Activated naive CD4-positive, alpha-beta T cell treated with anti-CD3 and anti-CD28 coated beads, Interleukin-2, amount 50 U/mL, for 24 hours (primary cell): ENCODE data around the gene CUEDC1.

Experiments used
- H3K27ac Mint-ChIP-seq: one replicate; pipeline ENCODE4 v1.8.0; 2021; ENCODE audit warnings: mild to moderate bottlenecking, mixed read lengths
- H3K27me3 Mint-ChIP-seq: one replicate; pipeline ENCODE4 v1.8.0; 2021; ENCODE audit warnings: mixed read lengths
- H3K36me3 Mint-ChIP-seq: one replicate; pipeline ENCODE4 v1.8.0; 2021; ENCODE audit warnings: mixed read lengths
- H3K4me1 Mint-ChIP-seq: one replicate; pipeline ENCODE4 v1.8.0; 2021; ENCODE audit warnings: mixed read lengths
- H3K4me3 Mint-ChIP-seq: one replicate; pipeline ENCODE4 v1.8.0; 2021; ENCODE audit warnings: mild to moderate bottlenecking, mixed read lengths
- H3K9me3 Mint-ChIP-seq: one replicate; pipeline ENCODE4 v1.8.0; 2021; ENCODE audit warnings: mixed read lengths

CUEDC1 gene

GRCh38 chr17:57823469-57824401 lies 131.5 kb downstream of the CUEDC1 start:
- Mint-ChIP-seq H3K36me3 (no peaks in the 10 kb centered on the region), H3K9me3 (no peaks in the 10 kb centered on the region), H3K27me3 (no peaks in the 10 kb centered on the region), H3K4me1 (no peaks in the 10 kb centered on the region), H3K4me3 (no peak overlapping the region), H3K27ac (no peak overlapping the region)

- Mint-ChIP-seq H3K36me3 (no peaks in the 10 kb centered on the region), H3K27me3 (peaks cover 13% of the 10 kb centered on the region), H3K27ac (no peak overlapping the region), H3K4me3 (no peak overlapping the region), H3K9me3 (no peaks in the 10 kb centered on the region), H3K4me1 (no peaks in the 10 kb centered on the region)
Measured at GRCh38 chr17:57819867-57820266, 135.3 kb downstream of the CUEDC1 start.

GRCh38 chr17:57819285-57819684 lies 135.9 kb downstream of the CUEDC1 start:
- Mint-ChIP-seq H3K4me1 (no peaks in the 10 kb centered on the region), H3K27ac (no peak overlapping the region), H3K27me3 (peaks cover 13% of the 10 kb centered on the region), H3K4me3 (no peak overlapping the region), H3K9me3 (no peaks in the 10 kb centered on the region), H3K36me3 (no peaks in the 10 kb centered on the region)

- Mint-ChIP-seq H3K27ac (no peak overlapping the region), H3K27me3 (peaks cover 15% of the 10 kb centered on the region), H3K4me1 (no peaks in the 10 kb centered on the region), H3K36me3 (no peaks in the 10 kb centered on the region), H3K4me3 (no peak overlapping the region), H3K9me3 (no peaks in the 10 kb centered on the region)
Measured at GRCh38 chr17:57818066-57818465, 137.1 kb downstream of the CUEDC1 start.

- peaks cover 17% of the 10 kb centered on the region for H3K27me3 Mint-ChIP-seq
- no peaks in the 10 kb centered on the region for H3K36me3 Mint-ChIP-seq
- H3K9me3 Mint-ChIP-seq, result no peaks in the 10 kb centered on the region
- no peaks in the 10 kb centered on the region for H3K4me1 Mint-ChIP-seq
- no peak overlapping the region for H3K4me3 Mint-ChIP-seq
- no peak overlapping the region for H3K27ac Mint-ChIP-seq
Measured at GRCh38 chr17:57817299-57817698, 137.9 kb downstream of the CUEDC1 start.

GRCh38 chr17:57814421-57814820 lies 140.8 kb downstream of the CUEDC1 start:
- H3K9me3 Mint-ChIP-seq, result no peaks in the 10 kb centered on the region
- no peaks in the 10 kb centered on the region for H3K36me3 Mint-ChIP-seq
- H3K4me3 Mint-ChIP-seq, result no peak overlapping the region
- H3K27ac Mint-ChIP-seq, result no peak overlapping the region
- peaks cover 39% of the 10 kb centered on the region for H3K27me3 Mint-ChIP-seq
- H3K4me1 Mint-ChIP-seq, result peaks cover 13% of the 10 kb centered on the region

GRCh38 chr17:57811638-57812280 lies 143.5 kb downstream of the CUEDC1 start:
- H3K36me3 Mint-ChIP-seq, result no peaks in the 10 kb centered on the region
- no peak overlapping the region for H3K27ac Mint-ChIP-seq
- peaks cover 39% of the 10 kb centered on the region for H3K27me3 Mint-ChIP-seq
- H3K4me1 Mint-ChIP-seq, result peaks cover 13% of the 10 kb centered on the region
- no peak overlapping the region for H3K4me3 Mint-ChIP-seq
- H3K9me3 Mint-ChIP-seq, result no peaks in the 10 kb centered on the region
